Activated CD4-positive, alpha-beta T cell treated with anti-CD3 and anti-CD28 coated beads for 36 hours (primary cell): ENCODE results near the gene IL34. TPM values are rescaled to one million over a fixed set of nuclear protein-coding genes. Genes with fewer than 3 reads are reported as not detected.
A peak's percentile ranks its signal among the peaks of the same experiment; 100 is the strongest.
"Not testable (repeated sequence)": the region's sequence is repeated elsewhere in the genome, so short reads cannot be mapped to it uniquely, and the experiment has no call there.

Experiments
- ATAC-seq: fragments of 200-7000 bp; cut with Tn5 transposase; one replicate; pipeline ENCODE4 v1.10.0; 2021; ENCODE audit warnings: mild to moderate bottlenecking, moderate library complexity
- CTCF ChIA-PET: fragments of 350-600 bp; sonication (Branson Sonifier 250); formaldehyde crosslinking; loops from one replicate; lab custom pipeline; 2021; ENCODE audit warnings: antibody characterized with exemption; lab: Charles Lee
- POLR2A ChIA-PET: fragments of 350-600 bp; sonication (Branson Sonifier 250); formaldehyde crosslinking; loops from one replicate; lab custom pipeline; 2021; ENCODE audit warnings: antibody characterized with exemption, inconsistent platforms; lab: Charles Lee
- DNase-seq: peaks from one replicate; pipeline ENCODE4 v3.0.0-alpha.2; 2020
- H3K27ac Mint-ChIP-seq: one replicate; pipeline ENCODE4 v1.8.0; 2021; ENCODE audit warnings: mixed read lengths
- H3K27me3 Mint-ChIP-seq: one replicate; pipeline ENCODE4 v1.8.0; 2021; ENCODE audit warnings: mixed read lengths
- H3K36me3 Mint-ChIP-seq: one replicate; pipeline ENCODE4 v1.8.0; 2021; ENCODE audit warnings: low read depth, mixed read lengths
- H3K4me1 Mint-ChIP-seq: one replicate; pipeline ENCODE4 v1.8.0; 2021; ENCODE audit warnings: mixed read lengths
- H3K4me3 Mint-ChIP-seq: one replicate; pipeline ENCODE4 v1.8.0; 2021; ENCODE audit warnings: mild to moderate bottlenecking, moderate library complexity, mixed read lengths
- H3K9me3 Mint-ChIP-seq: one replicate; pipeline ENCODE4 v1.8.0; 2021; ENCODE audit warnings: low read depth, mixed read lengths
- intact Hi-C, 2 experiments: fragments of 100-400 bp; cut with DNase I in 1 of 2; cut with micrococcal nuclease in 1 of 2; formaldehyde crosslinking; loops; one replicate each; pipeline versions ENCODE4 v1.14.2 to v1.15.1; 2022 to 2024; cut with DNase I, micrococcal nuclease
- total RNA-seq, 2 experiments: library from RNA; stranded (reverse); gene quantifications; one replicate each; pipeline ENCODE4 v1.2.3, GENCODE V29; 2021

The IL34 gene
- total RNA-seq, 2 experiments from 2014 or later, result not detected

- H3K36me3 Mint-ChIP-seq, intact Hi-C loops, H3K9me3 Mint-ChIP-seq, H3K4me1 Mint-ChIP-seq, H3K27me3 Mint-ChIP-seq, POLR2A ChIA-PET, DNase-seq, ATAC-seq, H3K27ac Mint-ChIP-seq, H3K4me3 Mint-ChIP-seq: not testable (repeated sequence)
- CTCF ChIA-PET, result interaction anchor here (1.1 kb wide), 1 partner anchor 20 kb away, joined by 3 read pairs; no protein-coding TSS in a partner anchor
Observed at GRCh38 chr16:70633617-70634016, 12.7 kb upstream of the IL34 start.

GRCh38 chr16:70634861-70635260 is 11.5 kb upstream of the IL34 start:
- intact Hi-C loops, result no loop called here
- Mint-ChIP-seq H3K27ac (no peak overlapping the region), H3K4me1 (no peaks in the 10 kb centered on the region), H3K4me3 (no peak overlapping the region), H3K36me3 (no peaks in the 10 kb centered on the region), H3K27me3 (no peaks in the 10 kb centered on the region), H3K9me3 (peaks cover 2% of the 10 kb centered on the region)
- POLR2A ChIA-PET, result no interaction called here
- CTCF ChIA-PET, result interaction anchor here (0.6 kb wide), 1 partner anchor 839 kb away, joined by 3 read pairs; no protein-coding TSS in a partner anchor
- DNase-seq (no peak), ATAC-seq (no peak)

- CTCF ChIA-PET, result interaction anchor here (0.6 kb wide), 2 partner anchors 840 to 881 kb away, joined by 3 read pairs; no protein-coding TSS in a partner anchor
- no peaks in the 10 kb centered on the region for H3K36me3 Mint-ChIP-seq
- no peaks in the 10 kb centered on the region for H3K27me3 Mint-ChIP-seq
- no peaks in the 10 kb centered on the region for H3K4me1 Mint-ChIP-seq
- H3K4me3 Mint-ChIP-seq, result no peak overlapping the region
- no peak for ATAC-seq
- H3K27ac Mint-ChIP-seq, result no peak overlapping the region
- POLR2A ChIA-PET, result no interaction called here
- intact Hi-C loops, result no loop called here
- peaks cover 2% of the 10 kb centered on the region for H3K9me3 Mint-ChIP-seq
- DNase-seq, result no peak
Observed at GRCh38 chr16:70635336-70636016, 10.9 kb upstream of the IL34 start.

GRCh38 chr16:70638814-70639792 is 7.3 kb upstream of the IL34 start:
- no peak overlapping the region for H3K27ac Mint-ChIP-seq
- no peak for ATAC-seq
- ChIA-PET CTCF (interaction anchor here (0.6 to 1.2 kb wide), 3 partner anchors 283 to 594 kb away, joined by 3 to 4 read pairs (median 3); no protein-coding TSS in a partner anchor), POLR2A (no interaction called here)
- DNase-seq, result no peak
- peaks cover 4% of the 10 kb centered on the region for H3K27me3 Mint-ChIP-seq
- H3K36me3 Mint-ChIP-seq, result no peaks in the 10 kb centered on the region
- no peak overlapping the region for H3K4me3 Mint-ChIP-seq
- H3K9me3 Mint-ChIP-seq, result no peaks in the 10 kb centered on the region
- H3K4me1 Mint-ChIP-seq, result no peaks in the 10 kb centered on the region
- intact Hi-C loops, result no loop called here

- Mint-ChIP-seq H3K27ac (no peak overlapping the region), H3K9me3 (no peaks in the 10 kb centered on the region), H3K4me3 (no peak overlapping the region), H3K27me3 (peaks cover 4% of the 10 kb centered on the region), H3K36me3 (no peaks in the 10 kb centered on the region), H3K4me1 (no peaks in the 10 kb centered on the region)
- no peak for ATAC-seq
- ChIA-PET POLR2A (no interaction called here), CTCF (no interaction called here)
- intact Hi-C loops, result no loop called here
- DNase-seq, result no peak
Observed at GRCh38 chr16:70642633-70643032, 3.7 kb upstream of the IL34 start.

GRCh38 chr16:70643264-70643663 is 3.1 kb upstream of the IL34 start:
- ATAC-seq, H3K27ac Mint-ChIP-seq, H3K27me3 Mint-ChIP-seq, H3K4me1 Mint-ChIP-seq, H3K36me3 Mint-ChIP-seq, DNase-seq, CTCF ChIA-PET, intact Hi-C loops, POLR2A ChIA-PET, H3K9me3 Mint-ChIP-seq, H3K4me3 Mint-ChIP-seq: not testable (repeated sequence)

- Mint-ChIP-seq H3K27me3 (peaks cover 4% of the 10 kb centered on the region), H3K36me3 (no peaks in the 10 kb centered on the region), H3K4me3 (no peak overlapping the region), H3K4me1 (no peaks in the 10 kb centered on the region), H3K9me3 (no peaks in the 10 kb centered on the region), H3K27ac (no peak overlapping the region)
- ChIA-PET CTCF (interaction anchor here (1.0 kb wide), 1 partner anchor 9 kb away, joined by 3 read pairs; no protein-coding TSS in a partner anchor), POLR2A (no interaction called here)
- ATAC-seq (peak; percentile 16), DNase-seq (no peak)
- intact Hi-C loops, result no loop called here
Observed at GRCh38 chr16:70644763-70645597, 1.4 kb upstream of the IL34 start.

- ChIA-PET POLR2A (no interaction called here), CTCF (interaction anchor here (0.5 to 0.6 kb wide), 3 partner anchors 273 to 1336 kb away, joined by 3 to 5 read pairs (median 4); no protein-coding TSS in a partner anchor)
- H3K4me1 Mint-ChIP-seq, result no peaks in the 10 kb centered on the region
- H3K27ac Mint-ChIP-seq, result no peak overlapping the region
- no peak overlapping the region for H3K4me3 Mint-ChIP-seq
- peaks cover under 1% of the 10 kb centered on the region for H3K27me3 Mint-ChIP-seq
- H3K36me3 Mint-ChIP-seq, result no peaks in the 10 kb centered on the region
- intact Hi-C loops, result no loop called here
- DNase-seq, result no peak
- no peaks in the 10 kb centered on the region for H3K9me3 Mint-ChIP-seq
- ATAC-seq, result no peak
Observed at GRCh38 chr16:70647441-70648359, 1.3 kb downstream of the IL34 start.

GRCh38 chr16:70648606-70649005 is 2.2 kb downstream of the IL34 start:
- ATAC-seq, result no peak
- no peak overlapping the region for H3K27ac Mint-ChIP-seq
- H3K9me3 Mint-ChIP-seq, result no peaks in the 10 kb centered on the region
- CTCF ChIA-PET, result interaction anchor here (0.5 kb wide), 1 partner anchor 307 kb away, joined by 5 read pairs; no protein-coding TSS in a partner anchor
- no peak for DNase-seq
- no peak overlapping the region for H3K4me3 Mint-ChIP-seq
- intact Hi-C loops, result no loop called here
- peaks cover under 1% of the 10 kb centered on the region for H3K4me1 Mint-ChIP-seq
- H3K36me3 Mint-ChIP-seq, result no peaks in the 10 kb centered on the region
- POLR2A ChIA-PET, result no interaction called here
- H3K27me3 Mint-ChIP-seq, result no peaks in the 10 kb centered on the region

- ATAC-seq, result no peak
- Mint-ChIP-seq H3K9me3 (no peaks in the 10 kb centered on the region), H3K4me3 (no peak overlapping the region), H3K36me3 (no peaks in the 10 kb centered on the region), H3K27ac (no peak overlapping the region), H3K4me1 (peaks cover 4% of the 10 kb centered on the region), H3K27me3 (no peaks in the 10 kb centered on the region)
- intact Hi-C loops, result no loop called here
- DNase-seq, result no peak
- ChIA-PET POLR2A (no interaction called here), CTCF (interaction anchor here (0.6 kb wide), 1 partner anchor 124 kb away, joined by 3 read pairs; no protein-coding TSS in a partner anchor)
Observed at GRCh38 chr16:70649300-70649699, 2.9 kb downstream of the IL34 start.
